ENCODE results near the gene SNN. TPM values are rescaled to one million over a fixed set of nuclear protein-coding genes. Genes with fewer than 3 reads are reported as not detected.

Gene SNN
- total RNA-seq, 2 donors from 2014 or later = 7.5 to 10.9 TPM

- Histone ChIP-seq H3K9me3 (no peaks in the 10 kb centered on the region), H3K36me3 (replicated peaks in 1 of 2; ENCODE audit: insufficient read depth in 1 of 2, low read depth in 2 of 2) (no peaks in the 10 kb centered on the region), H3K27me3 (no peaks in the 10 kb centered on the region), H3K4me1 (peaks cover 39% of the 10 kb centered on the region), H3K4me3 (no peak overlapping the region), H3K27ac (no peak overlapping the region)
- 84 to 85% methylated on average over 10 of the region's 10 CpGs for WGBS, 2 donors
- intact Hi-C loops (cut with DNase I) = no loop called here
- no peak for DNase-seq
- TF ChIP-seq, protein P1, sequence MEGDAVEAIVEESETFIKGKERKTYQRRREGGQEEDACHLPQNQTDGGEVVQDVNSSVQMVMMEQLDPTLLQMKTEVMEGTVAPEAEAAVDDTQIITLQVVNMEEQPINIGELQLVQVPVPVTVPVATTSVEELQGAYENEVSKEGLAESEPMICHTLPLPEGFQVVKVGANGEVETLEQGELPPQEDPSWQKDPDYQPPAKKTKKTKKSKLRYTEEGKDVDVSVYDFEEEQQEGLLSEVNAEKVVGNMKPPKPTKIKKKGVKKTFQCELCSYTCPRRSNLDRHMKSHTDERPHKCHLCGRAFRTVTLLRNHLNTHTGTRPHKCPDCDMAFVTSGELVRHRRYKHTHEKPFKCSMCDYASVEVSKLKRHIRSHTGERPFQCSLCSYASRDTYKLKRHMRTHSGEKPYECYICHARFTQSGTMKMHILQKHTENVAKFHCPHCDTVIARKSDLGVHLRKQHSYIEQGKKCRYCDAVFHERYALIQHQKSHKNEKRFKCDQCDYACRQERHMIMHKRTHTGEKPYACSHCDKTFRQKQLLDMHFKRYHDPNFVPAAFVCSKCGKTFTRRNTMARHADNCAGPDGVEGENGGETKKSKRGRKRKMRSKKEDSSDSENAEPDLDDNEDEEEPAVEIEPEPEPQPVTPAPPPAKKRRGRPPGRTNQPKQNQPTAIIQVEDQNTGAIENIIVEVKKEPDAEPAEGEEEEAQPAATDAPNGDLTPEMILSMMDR (IDR thresholded peaks at IDR 0.05) = no peak
- no peak for TF ChIP-seq POLR2A (IDR thresholded peaks at IDR 0.05)
- ATAC-seq = no peak
Observed at GRCh38 chr16:11635113-11635652, 33.1 kb upstream of the SNN start.

- Histone ChIP-seq H3K4me3 (no peak overlapping the region), H3K27me3 (no peaks in the 10 kb centered on the region), H3K36me3 (replicated peaks in 1 of 2; ENCODE audit: insufficient read depth in 1 of 2, low read depth in 2 of 2) (no peaks in the 10 kb centered on the region), H3K9me3 (no peaks in the 10 kb centered on the region), H3K4me1 (peaks cover 42% of the 10 kb centered on the region), H3K27ac (peak overlapping the region; percentile 23 to 78 (median 54))
- 74 to 81% methylated on average over 12 of the region's 12 CpGs for WGBS, 2 donors
- ATAC-seq = no peak
- intact Hi-C loops (cut with DNase I) = no loop called here
- no peak for DNase-seq
- TF ChIP-seq, protein P1 (IDR thresholded peaks at IDR 0.05) = no peak
- TF ChIP-seq POLR2A (IDR thresholded peaks at IDR 0.05) = no peak
Observed at GRCh38 chr16:11635679-11636171, 32.5 kb upstream of the SNN start.

DNA sequence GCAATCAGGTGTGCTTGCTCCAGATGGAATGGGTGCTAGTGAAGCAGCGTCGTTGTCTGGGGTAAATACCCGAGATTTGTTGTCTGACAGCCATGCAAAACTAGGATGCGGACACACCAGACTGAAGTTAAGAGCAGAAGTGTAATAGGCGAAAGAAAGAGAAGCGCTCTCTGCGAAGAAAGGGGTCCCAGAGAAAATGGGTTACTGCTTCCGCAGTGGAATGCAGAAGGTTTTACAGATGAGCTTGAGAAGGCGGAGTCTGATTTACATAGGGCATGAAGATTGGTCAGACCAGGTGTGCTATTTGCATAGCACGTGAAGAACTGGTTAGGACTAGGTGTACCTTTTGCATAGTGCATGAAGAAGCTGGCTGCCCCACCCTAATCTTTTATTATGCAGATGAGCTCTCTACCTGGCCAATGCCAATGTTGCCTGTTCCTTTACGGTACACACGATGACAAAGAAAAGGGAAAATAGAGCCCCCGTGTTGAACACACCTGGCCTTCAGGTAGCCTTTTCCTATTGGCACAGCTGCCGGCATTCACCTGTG, 32.0 kb upstream of the SNN start:
- intact Hi-C loops (cut with DNase I) = no loop called here
- no peaks in the 10 kb centered on the region for H3K27me3 ChIP-seq
- ATAC-seq = peak; percentile 62
- H3K9me3 ChIP-seq = no peaks in the 10 kb centered on the region
- peak overlapping the region; percentile 23 to 78 (median 54) for H3K27ac ChIP-seq
- DNase-seq = peak; percentile 54 to 89 (median 74)
- no peak overlapping the region for H3K4me3 ChIP-seq
- H3K36me3 ChIP-seq (replicated peaks in 1 of 2; ENCODE audit: insufficient read depth in 1 of 2, low read depth in 2 of 2) = no peaks in the 10 kb centered on the region
- TF ChIP-seq, protein P1 (IDR thresholded peaks at IDR 0.05) = no peak
- TF ChIP-seq POLR2A (IDR thresholded peaks at IDR 0.05) = peak in 2 of 3 donors; percentile 58 to 69
- H3K4me1 ChIP-seq = peaks cover 47% of the 10 kb centered on the region
- WGBS, 2 donors = 18 to 32% methylated on average over 14 of the region's 14 CpGs

GRCh38 chr16:11637320-11637719, 30.9 kb upstream of the SNN start:
- no peak for TF ChIP-seq POLR2A (IDR thresholded peaks at IDR 0.05)
- TF ChIP-seq, protein P1 (IDR thresholded peaks at IDR 0.05) = no peak
- Histone ChIP-seq H3K4me1 (peaks cover 49% of the 10 kb centered on the region), H3K4me3 (no peak overlapping the region), H3K36me3 (replicated peaks in 1 of 2; ENCODE audit: insufficient read depth in 1 of 2, low read depth in 2 of 2) (no peaks in the 10 kb centered on the region), H3K27me3 (no peaks in the 10 kb centered on the region), H3K9me3 (no peaks in the 10 kb centered on the region), H3K27ac (peak overlapping the region in 2 of 4 donors; percentile 52 to 57)
- 71 to 88% methylated on average over 5 of the region's 5 CpGs for WGBS, 2 donors
- intact Hi-C loops (cut with DNase I) = no loop called here
- DNase-seq (no peak), ATAC-seq (no peak)

- no peaks in the 10 kb centered on the region for H3K36me3 ChIP-seq (replicated peaks in 1 of 2; ENCODE audit: insufficient read depth in 1 of 2, low read depth in 2 of 2)
- WGBS, 2 donors = 83 to 91% methylated on average over 4 of the region's 4 CpGs
- DNase-seq = no peak
- no peaks in the 10 kb centered on the region for H3K9me3 ChIP-seq
- H3K4me1 ChIP-seq = peaks cover 40% of the 10 kb centered on the region
- no peak for ATAC-seq
- no peak overlapping the region for H3K4me3 ChIP-seq
- TF ChIP-seq POLR2A (IDR thresholded peaks at IDR 0.05) = no peak
- TF ChIP-seq, protein P1 (IDR thresholded peaks at IDR 0.05) = no peak
- intact Hi-C loops (cut with DNase I) = no loop called here
- H3K27ac ChIP-seq = no peak overlapping the region
- no peaks in the 10 kb centered on the region for H3K27me3 ChIP-seq
Observed at GRCh38 chr16:11638140-11638539, 30.1 kb upstream of the SNN start.
